ENCODE measurements around the gene GPSM1. TPM values are rescaled to one million over a fixed set of nuclear protein-coding genes. Genes with fewer than 3 reads are reported as not detected.

GPSM1 gene
- polyA plus RNA-seq, 10 donors, result 15.9 to 30.8 (median 21.0) TPM

DNA sequence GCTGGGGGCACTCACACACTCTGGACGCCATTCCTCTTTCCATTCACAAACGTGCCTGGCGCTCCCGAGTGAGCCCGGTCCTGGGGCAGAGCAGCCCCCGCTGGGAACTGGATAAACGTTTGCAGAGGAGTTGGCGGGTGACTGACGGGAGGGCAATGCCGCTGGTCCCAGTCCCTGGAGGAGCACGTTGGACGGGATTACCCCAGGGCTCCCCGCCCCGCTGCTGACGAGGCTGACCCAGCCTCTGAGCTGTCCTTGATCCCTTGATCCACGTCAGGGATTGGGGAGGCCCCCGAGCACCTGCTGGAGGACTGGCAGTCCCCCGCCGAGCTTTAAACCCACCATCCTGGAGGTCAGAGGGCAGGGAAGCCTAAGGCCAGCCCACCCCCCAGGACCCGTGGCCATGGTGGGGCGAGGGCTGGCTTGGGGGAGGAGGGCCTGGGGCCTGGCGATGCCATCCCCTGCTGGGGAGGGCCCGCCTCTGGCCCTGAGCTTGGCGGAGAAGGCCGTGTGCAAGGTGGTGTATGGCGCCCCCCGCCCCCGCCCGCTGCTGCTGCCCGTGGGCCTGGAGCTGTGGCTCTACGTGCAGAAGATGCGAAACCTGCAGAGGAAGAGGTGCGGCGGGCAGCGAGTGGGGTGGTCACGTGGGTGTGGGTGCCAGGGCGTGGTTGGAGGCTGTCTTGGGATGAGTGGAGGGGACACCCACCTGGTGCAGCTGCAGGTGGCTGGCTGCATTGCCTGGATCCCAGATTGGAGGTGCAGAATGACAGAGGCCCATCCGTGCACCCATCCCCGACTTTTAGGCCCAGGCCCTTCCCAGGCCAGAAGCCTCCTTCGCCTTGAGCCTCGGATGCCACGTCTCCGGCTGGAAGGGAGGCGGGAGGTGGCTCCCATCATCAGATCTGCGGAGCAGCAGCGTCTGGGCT is 4.5 kb downstream of the GPSM1 start:
- DNase-seq, result no peak

DNA sequence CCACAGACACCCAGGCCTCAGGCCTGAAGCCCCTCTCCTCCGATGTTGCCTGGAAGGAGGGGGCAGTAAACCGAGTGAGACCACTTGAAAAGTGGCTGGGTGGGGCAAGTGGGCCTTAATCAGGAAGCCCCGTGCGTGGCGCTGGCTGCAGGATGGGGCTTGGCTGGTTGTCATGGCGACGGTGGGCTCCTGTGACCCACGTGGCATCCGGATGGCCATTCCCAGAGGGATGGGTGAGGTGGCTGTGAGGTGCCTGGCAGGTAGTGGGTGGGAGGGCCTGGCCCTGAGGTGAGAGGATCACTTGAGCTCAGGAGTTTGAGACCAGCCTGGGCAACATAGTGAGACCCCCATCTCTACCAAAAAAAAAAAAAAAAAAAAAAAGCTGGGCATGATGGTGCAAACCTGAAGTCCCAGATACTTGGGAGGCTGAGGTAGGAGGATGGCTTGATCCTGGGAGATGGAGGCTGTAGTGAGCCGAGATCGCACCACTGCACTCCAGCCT is 5.2 kb downstream of the GPSM1 start:
- DNase-seq, result no peak

DNA sequence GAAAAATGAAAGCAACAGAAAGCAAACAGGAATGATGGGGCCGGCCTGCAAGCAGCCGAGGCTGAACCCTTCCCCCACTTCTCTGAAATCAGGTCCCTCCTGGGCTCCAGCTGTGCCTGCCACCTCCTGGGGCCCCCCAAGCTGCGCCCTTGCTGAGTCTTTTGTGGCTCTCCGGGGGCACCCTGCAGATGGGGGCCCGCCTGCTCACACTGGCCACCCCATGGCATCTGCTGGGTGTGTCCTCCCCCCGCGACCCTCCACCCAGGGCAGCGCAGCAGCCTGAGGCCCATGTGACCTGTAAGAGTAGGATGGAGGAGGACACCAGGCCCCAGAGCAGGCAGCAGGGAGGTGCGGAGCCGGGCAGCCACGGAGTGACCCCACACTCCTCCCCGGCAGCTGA is 5.7 kb downstream of the GPSM1 start:
- no peak for DNase-seq

DNA sequence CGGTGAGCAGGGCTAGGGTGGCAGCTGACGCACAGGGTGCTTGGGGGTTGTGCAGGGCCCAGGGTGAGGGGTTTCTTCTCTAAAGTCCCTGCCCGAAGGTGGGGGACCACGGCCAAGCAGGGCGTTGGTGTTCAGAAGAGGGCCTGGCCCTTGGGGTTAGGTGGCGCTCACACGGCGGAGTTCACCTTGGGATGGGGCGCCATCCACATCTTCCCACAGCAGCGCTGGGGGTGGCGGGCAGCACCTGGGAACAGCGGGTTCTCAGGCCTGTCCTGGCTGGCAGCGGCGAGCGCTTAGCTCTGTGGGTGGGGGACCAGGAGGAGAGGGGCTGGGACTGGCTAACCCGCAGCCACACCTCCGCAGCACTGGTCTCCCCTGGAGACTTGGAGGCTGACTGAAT is 6.1 kb downstream of the GPSM1 start:
- no peak for DNase-seq

DNA sequence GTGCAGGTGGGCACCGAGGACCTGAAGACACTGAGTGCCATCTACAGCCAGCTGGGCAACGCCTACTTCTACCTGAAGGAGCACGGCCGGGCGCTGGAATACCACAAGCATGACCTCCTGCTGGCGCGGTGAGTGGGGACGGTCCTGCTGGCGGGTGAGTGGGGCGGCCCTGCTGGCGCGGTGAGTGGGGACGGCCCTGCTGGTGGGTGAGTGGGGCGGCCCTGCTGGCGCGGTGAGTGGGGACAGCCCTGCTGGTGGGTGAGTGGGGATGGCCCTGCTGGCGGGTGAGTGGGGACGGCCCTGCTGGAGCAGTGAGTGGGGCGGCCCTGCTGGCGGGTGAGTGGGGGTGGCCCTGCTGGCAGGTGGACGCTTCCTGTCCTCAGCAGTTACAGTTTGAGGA is 7.2 kb downstream of the GPSM1 start:
- DNase-seq, result no peak

DNA sequence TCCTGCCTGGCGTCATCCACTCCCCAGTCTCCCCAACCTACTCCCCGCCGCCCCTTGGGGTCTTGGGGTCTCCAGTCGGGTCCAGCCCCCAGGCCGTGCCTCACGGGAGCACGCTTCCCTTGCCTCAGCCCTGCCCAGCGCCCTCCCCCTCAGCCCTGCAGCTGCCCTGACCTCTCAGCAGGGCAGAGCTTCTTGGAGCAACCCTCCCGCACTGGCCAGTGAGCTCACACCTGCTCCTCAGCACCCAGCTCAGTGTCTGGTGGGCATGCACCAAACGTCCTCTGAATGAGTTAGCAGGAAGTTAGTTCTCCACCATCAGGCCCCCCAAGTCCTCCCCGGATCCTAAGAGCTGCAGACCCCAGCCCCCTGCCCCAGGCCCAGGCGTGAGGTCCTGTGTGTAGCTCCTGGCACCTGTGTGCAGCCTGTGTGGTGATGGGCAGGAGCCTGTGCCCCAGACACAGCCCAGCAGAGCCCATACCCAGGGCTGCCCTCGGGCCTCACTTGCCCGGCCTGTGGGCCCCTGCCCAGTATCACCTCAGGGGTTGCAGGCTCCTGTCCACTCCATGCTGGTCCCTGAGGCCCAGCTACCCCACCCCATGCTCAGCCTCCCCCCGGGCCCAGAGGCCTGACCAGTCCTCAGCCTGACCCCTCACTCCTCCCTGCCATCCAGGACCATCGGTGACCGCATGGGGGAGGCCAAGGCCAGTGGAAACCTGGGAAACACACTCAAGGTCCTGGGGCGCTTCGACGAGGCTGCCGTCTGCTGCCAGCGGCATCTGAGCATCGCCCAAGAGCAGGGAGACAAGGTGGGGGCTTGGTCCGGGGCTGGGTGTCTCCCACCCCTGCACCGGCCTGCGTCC is 8.2 kb downstream of the GPSM1 start:
- no peak for DNase-seq

DNA sequence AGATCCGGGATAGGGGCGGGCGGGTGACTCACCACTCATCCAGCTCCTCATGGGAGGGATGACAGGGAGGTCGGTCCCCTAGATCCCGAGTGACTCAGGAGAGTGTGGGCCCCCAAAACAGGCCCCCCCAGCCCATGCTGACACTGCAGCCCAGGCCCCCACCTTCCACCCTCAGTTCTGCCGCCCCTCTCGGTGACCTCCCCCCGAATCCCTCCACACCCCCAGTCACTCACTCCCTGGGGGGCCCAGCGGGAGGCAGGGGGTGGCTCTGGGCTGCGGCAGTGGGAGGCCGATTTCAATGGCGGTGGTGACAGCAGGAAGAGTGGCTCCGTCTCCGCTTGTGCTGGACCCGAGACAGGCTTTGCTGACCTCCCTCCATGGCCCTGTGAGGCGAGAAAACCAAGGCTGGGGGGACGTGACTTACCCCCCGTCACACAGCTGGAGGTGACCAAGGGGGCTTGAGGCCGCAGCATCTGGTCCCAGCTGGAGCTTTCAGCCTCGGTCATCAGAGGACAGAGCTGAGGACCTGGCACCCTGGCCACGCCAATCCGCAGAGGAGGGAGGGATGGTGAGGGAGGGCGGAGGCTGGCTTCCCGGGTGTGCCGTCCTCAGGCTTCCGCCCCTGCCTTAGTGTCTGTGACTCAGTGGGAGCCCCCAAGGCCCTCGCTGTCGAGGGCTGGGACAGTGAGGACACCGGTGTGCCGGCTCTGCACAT is 9.0 kb downstream of the GPSM1 start:
- no peak for DNase-seq

DNA sequence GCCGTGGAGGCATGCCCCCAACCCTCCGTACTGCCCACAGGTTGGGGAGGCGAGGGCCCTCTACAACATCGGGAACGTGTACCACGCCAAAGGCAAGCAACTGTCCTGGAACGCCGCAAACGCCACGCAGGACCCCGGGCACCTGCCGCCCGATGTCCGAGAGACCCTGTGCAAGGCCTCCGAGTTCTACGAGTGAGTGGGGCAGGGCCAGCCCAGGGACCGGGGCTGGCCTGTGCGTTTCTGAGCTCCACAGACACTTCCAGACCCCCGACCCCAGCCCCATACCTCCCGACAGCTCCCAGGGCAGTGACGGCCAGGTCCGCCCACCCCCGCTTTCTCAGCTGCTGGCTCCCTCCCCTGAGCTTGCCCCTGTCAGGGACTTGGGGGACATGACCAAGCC is 9.5 kb downstream of the GPSM1 start:
- no peak for DNase-seq

DNA sequence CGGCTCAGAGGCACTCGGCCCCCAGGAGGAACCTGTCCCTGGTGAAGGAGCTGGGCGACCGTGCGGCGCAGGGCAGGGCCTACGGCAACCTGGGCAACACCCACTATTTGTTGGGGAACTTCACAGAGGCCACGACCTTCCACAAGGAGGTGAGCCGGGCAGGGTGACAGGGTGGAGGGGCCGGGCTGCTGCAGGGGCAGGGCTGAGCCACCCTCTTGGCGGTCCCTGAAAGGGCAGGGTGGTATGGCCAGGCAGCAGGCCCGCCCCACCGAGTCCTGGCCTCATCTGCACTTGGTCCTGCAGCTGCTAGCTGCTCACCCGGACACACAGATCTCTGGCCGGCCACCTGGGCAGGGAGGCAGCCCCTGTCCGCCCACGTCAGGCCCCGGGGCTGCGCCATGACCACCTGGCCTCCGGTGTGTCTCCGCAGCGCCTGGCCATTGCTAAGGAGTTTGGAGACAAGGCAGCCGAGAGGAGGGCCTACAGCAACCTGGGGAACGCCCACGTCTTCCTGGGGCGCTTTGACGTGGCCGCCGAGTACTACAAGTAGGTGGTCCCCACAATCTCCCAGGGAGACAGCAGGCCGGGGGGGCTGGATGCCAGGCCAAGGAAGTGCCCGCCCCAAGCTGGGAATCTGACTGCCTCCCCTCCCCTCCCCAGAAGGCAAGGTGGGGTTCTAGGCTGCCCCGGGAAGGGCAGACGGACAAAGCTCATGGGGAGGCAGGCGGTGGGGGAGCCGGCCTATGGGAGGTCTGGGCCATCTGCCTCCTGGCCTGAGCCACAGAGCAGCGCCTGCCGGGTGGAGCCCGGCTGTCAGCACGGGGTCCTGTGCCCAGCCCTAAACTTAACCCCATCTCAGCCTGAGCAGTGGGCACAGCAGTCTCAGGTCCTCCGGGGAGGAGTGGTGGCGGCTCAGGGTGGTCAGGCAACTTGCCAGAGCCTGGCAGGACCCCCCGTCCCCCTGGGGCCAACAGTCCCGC is 10.4 kb downstream of the GPSM1 start:
- no peak for DNase-seq

DNA sequence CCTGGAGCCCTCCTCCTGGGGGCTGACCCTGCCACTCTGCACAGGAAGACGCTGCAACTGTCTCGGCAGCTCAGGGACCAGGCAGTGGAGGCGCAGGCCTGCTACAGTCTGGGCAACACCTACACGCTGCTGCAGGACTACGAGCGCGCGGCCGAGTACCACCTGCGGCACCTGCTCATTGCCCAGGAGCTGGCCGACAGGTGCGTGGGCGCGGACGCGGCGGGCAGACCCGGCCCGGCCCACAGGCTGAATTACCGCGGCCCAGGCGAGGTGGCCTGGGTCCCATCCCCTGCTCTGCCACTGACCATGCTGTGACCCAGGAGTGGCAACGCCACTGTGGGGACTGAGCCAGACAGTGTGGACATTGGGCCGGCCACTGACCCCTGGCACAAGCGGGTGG is 11.2 kb downstream of the GPSM1 start:
- no peak for DNase-seq

DNA sequence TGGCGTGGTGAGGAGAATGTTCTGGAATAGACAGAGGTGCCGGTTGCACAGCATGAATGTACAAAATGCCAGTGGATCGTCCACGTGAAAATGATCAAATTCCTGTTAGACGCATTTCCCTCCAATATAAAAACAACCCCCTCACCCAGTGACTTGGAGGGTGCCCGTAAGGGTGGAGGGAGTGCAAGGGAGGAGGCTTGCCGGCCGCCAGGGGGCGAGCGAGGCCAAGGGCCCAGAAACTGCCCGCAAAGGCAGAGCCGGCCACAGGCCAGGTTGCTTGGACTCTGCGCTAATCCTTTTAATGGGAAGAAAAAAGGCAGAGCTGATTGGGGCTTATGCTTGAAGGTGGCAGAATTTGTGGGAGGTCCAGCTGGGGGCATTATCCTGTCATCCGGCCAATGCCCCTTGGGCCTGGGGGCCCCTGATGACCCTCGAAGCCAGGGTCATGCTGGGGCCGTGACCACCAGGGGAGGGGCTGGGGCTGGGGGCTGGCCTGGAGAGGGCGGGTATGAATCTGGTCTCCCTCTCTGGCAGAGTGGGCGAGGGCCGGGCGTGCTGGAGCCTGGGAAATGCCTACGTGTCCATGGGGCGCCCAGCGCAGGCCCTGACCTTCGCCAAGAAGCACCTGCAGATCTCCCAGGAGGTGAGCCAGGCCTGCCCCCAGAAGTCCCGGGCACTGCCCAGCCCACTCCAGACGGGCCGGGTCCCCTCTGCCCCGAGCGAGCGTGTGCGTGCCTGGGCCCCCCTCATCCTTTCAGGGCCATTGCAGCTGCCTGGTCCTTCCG is 12.0 kb downstream of the GPSM1 start:
- peak in 1 of 3 donors; percentile 70 for DNase-seq

DNA sequence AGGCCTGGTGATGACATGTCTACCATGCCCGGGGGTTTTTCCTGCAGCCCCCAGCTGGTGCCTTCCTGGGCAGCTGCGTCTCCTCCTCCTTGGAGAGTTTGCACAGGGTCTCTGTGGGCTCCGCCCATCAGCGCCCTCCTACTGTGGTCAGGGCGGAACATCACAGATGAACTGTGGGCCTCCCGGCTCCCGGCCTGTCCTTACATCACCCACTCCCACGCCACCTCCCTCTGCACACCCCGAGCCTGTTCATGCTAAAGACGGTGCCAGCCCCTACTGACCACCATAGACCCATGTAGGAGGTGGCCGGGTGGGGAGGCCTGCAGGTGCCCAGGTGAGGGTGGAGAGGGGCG is 12.6 kb downstream of the GPSM1 start:
- no peak for DNase-seq

DNA sequence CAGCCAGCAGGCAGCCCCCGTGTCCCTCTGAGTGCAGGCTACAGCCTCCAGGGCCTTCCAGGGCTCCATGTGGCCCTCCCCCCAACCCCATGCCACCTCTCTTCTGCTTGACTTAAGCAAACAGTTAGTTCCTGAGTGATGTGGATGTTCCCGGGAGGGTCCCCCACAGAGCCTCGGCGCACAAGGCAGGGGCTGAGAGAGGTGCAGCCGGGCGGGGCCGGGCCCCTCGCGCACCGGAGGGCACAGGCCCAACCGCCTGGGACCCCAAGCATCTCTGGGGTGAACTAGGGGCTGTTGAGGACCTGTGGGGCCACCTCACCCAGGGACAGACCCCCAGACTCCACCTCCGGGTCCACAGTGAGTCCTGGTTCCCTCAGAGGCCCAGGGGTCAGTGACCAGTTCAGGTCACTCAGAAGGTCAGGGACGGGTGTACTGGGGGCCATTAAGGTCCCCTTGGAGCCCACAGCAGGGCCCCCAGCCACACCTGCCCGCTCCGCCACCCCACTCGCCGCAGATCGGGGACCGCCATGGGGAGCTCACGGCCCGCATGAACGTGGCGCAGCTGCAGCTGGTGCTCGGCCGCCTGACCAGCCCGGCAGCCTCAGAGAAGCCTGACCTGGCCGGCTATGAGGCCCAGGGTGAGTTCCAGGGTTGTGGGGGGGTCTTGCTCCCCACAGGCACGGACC is 13.2 kb downstream of the GPSM1 start:
- no peak for DNase-seq

DNA sequence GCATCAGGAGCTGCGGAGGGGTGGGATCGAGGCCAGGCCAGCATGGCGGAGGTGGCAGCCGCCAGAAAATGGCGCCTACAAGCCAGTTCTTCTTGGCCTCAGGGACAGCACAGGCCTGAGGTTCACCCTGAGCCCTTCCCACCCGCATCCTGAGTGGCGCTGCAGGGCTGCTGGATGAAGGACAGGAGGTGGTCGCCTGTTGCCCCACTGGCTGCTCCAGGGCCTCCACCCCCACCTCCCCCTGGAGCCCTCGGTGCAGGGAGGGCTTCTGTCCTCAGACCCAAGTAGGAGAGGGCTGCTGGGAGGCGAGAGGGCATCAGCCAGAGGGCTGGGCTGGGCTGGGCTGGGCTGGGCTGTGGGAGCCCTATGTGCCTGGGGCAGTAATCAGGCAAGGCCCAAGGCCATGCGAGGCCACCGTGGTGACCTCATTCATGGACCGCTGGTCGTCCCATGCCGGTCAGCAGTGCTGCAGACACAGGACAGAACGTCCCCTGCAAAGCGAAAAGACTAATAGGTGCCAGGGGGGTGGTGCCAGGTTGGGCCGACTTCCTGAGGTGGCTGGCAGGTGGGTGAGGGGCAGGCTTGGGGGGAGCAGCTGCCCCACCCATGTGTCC is 13.8 kb downstream of the GPSM1 start:
- DNase-seq, result no peak

DNA sequence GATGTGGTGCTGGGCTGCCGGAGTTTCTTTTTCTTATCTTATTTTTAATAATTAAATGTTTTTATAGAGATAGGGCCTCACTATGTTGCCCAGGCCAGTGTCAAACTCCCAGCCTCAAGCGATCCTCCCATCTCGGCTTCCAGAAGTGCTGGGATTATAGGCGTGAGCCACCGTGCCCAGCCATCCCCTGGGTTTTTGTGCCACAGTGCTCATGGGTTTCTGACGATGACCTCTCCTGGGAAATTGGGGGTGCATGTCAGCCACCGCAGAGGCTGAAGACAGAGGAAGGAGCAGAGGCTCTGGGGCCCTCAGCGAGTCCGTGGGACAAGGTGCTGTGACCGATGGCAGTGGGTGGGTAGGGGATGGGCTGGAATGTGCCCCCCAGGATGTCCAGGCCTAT is 14.4 kb downstream of the GPSM1 start:
- no peak for DNase-seq

DNA sequence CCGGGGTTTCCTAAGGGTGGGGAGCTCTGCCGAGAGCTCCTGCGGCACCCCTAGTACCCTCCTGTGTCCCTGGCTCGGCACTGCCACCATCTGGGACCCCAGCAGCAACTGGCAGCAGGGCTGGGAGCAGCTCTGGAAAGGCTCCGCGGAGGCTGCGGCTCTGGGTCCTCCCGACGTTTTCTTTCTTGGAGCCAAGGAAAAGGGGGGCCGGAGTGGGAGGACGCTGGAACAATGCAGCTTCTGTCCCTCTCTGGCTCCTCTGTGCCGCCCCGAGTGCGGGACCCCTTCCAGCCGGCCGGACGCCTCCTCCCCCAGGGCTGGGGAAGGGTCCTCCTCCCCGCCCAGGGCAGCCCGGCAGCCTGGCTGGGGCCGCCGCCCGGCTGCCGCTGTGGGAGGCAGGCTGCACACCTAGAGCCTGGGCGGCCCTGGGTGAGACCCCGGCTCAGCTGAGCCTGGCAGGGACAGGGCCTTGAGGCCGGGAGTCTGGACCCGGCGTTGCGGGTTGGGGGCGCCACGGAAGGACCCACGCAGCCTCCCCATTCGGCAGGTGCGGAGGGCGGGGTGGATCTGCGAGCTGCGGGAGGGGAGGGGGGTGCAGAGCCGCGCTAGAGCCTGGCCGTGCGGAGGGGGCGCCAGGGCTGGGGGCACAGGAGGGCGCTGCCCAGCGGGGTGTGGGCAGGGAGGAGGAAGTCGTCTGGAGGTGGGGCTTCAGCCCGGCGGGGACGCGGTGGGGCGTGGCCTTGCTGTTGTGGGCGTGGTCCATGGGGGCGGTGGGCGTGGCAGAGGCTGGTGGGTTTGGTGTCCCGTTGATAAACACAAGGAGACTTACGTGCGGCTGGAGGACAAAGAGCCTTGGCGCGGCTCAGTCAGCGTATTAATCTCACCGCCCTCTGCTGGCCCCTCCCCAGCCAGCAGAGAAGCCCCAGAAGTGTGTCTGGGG is 15.1 kb downstream of the GPSM1 start:
- peak in 1 of 3 donors; percentile 73 for DNase-seq

DNA sequence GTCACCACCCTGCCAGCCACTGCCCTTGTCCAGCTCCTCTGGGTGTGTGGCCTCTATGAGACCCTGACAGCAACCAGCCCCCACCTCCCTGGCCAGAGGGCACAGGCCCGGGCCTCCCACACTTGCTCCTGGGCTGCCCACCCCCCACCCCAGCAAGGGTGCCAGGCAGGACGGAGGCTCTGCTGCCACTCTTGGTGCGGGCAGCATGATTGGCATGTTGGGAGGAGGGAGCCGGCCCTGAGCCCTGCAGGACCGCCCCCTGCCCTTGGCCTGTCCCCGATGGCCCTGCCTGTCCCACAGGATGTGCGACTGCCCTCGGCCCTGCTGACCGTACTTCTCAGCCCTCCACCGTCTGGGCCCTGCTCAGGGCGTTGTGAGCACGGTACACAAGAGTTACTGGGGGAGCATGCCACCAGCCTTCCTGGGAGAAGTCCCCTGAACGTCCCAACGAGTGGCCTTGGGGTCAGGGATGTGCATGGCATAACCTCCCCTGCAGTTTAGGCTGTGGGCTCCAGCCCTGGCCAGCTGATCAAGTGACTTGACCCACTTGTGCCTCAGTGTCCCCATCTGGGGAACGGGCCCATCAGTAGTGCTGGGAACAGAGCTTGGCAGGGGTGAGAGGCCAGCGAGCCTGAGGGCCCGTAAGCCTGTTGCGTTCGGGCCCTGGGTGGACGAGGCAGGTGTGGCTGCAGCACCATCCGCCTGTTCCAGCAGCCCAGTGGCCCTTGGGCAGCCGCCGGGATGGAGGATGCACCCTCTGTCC is 16.0 kb downstream of the GPSM1 start:
- no peak for DNase-seq
